ENCODE data around the gene CLPTM1.

GRCh38 chr19:45027371-45027770 is 72.2 kb downstream of the CLPTM1 start:
- TF ChIP-seq CTCF (IDR thresholded peaks at IDR 0.05) (no peak), POLR2AphosphoS5 (IDR thresholded peaks at IDR 0.05) (no peak), POLR2A (IDR thresholded peaks at IDR 0.05) (no peak)
